Liver (tissue), 9 donors: ENCODE data around the gene MMP2. TPM values are rescaled to one million over a fixed set of nuclear protein-coding genes. Genes with fewer than 3 reads are reported as not detected.

Source experiments
- DNase-seq: peaks from one replicate; pipeline ENCODE4 v3.0.0-alpha.2; 2017; ENCODE audit warnings: low spot score
- H3K27ac ChIP-seq, 2 donors: one replicate each; pipeline ENCODE4 v1.7.0; 2013; ENCODE audit warnings: inconsistent platforms in 2 of 2, low read length in 2 of 2, control low read depth in 1 of 2, low read depth in 1 of 2, mild to moderate bottlenecking in 1 of 2
- H3K27me3 ChIP-seq, 4 donors: one replicate each; pipeline versions ENCODE4 v1.6.1 to v1.7.0; 2013; ENCODE audit warnings: low read length in 3 of 4, inconsistent platforms in 1 of 4, mild to moderate bottlenecking in 1 of 4, moderate library complexity in 1 of 4; ENCODE audit not compliant: control insufficient read depth in 4 of 4, insufficient read depth in 4 of 4
- H3K36me3 ChIP-seq, 4 donors: one replicate each; pipeline versions ENCODE4 v1.6.1 to v1.7.0; 2013; ENCODE audit warnings: low read length in 3 of 4, mild to moderate bottlenecking in 3 of 4, low read depth in 1 of 4, moderate library complexity in 1 of 4; ENCODE audit not compliant: control insufficient read depth in 4 of 4, insufficient read depth in 3 of 4
- H3K4me1 ChIP-seq, 4 donors: one replicate each; pipeline versions ENCODE4 v1.6.1 to v1.7.0; 2013; ENCODE audit warnings: low read length in 3 of 4, mild to moderate bottlenecking in 3 of 4, moderate library complexity in 1 of 4; ENCODE audit not compliant: control insufficient read depth in 4 of 4, insufficient read depth in 4 of 4
- H3K4me3 ChIP-seq, 3 donors: one replicate each; pipeline versions ENCODE4 v1.6.1 to v1.7.0; 2013; ENCODE audit warnings: low read length in 3 of 3, control low read depth in 1 of 3, low read depth in 1 of 3, mild to moderate bottlenecking in 1 of 3
- H3K9ac ChIP-seq, 2 donors: one replicate each; pipeline ENCODE4 v1.7.0; 2013; ENCODE audit warnings: low read length in 2 of 2, mild to moderate bottlenecking in 2 of 2, moderate library complexity in 2 of 2, control low read depth in 1 of 2, low read depth in 1 of 2
- H3K9me3 ChIP-seq, 4 donors: one replicate each; pipeline versions ENCODE4 v1.6.1 to v1.7.0; 2013; ENCODE audit warnings: low read length in 3 of 4; ENCODE audit not compliant: control insufficient read depth in 4 of 4
- EGR1 ChIP-seq, 2 donors: IDR thresholded peaks; 2 replicates each; pipeline ENCODE4 v1.6.1; 2016 to 2018; ENCODE audit warnings: antibody characterized with exemption in 2 of 2, low read depth in 2 of 2
- FOXA2 ChIP-seq: IDR thresholded peaks from 2 replicates; pipeline ENCODE4 v1.6.1; 2016; ENCODE audit warnings: antibody characterized with exemption
- GABPA ChIP-seq, 2 donors: IDR thresholded peaks in 1 of 2; conservative IDR thresholded peaks in 1 of 2; 2 replicates each; pipeline ENCODE4 v1.6.1; 2016; ENCODE audit warnings: antibody characterized with exemption in 2 of 2, mild to moderate bottlenecking in 1 of 2, moderate library complexity in 1 of 2
- HNF4A ChIP-seq, 2 donors: conservative IDR thresholded peaks; 2 replicates each; pipeline ENCODE4 v1.6.1; 2016; ENCODE audit warnings: antibody characterized with exemption in 2 of 2, mild to moderate bottlenecking in 2 of 2
- HNF4G ChIP-seq: IDR thresholded peaks from 2 replicates; pipeline ENCODE4 v1.6.1; 2016; ENCODE audit warnings: antibody characterized with exemption
- JUND ChIP-seq, 2 donors: IDR thresholded peaks; 2 replicates each; pipeline ENCODE4 v1.6.1; 2016; ENCODE audit warnings: antibody characterized with exemption in 2 of 2
- RAD21 ChIP-seq, 2 donors: IDR thresholded peaks; 2 replicates each; pipeline ENCODE4 v1.6.1; 2016; ENCODE audit warnings: antibody characterized with exemption in 2 of 2, mild to moderate bottlenecking in 2 of 2
- RXRA ChIP-seq, 2 donors: IDR thresholded peaks; 2 replicates each; pipeline ENCODE4 v1.6.1; 2017 to 2018; ENCODE audit warnings: antibody characterized with exemption in 2 of 2, mild to moderate bottlenecking in 1 of 2
- TAF1 ChIP-seq: conservative IDR thresholded peaks from 2 replicates; pipeline ENCODE4 v1.6.1; 2016; ENCODE audit warnings: antibody characterized with exemption, mild to moderate bottlenecking
- YY1 ChIP-seq: IDR thresholded peaks from 2 replicates; pipeline ENCODE4 v1.6.1; 2016; ENCODE audit warnings: antibody characterized with exemption, mild to moderate bottlenecking
- WGBS: extraction: QIAGEN DNeasy Blood & Tissue Kit; methylation state at CpG from one replicate; pipeline ENCODE4 v1.1.7; 2013; 5-methylcytosine and 5-hydroxymethylcytosine counted together
- polyA plus RNA-seq, 2 donors: library from polyadenylated mRNA; stranded (reverse) in 1 of 2; unstranded in 1 of 2; fragments of 200-250 nt in 1 of 2; fragments of >200 nt in 1 of 2; fragmentation: Nextera tagmentation in 1 of 2; extraction: Ambion mirVana in 1 of 2; gene quantifications; one replicate each; pipeline versions ENCODE4 v1.2.1 to v1.2.3, GENCODE V29; 2013 to 2015
- total RNA-seq, 2 donors: library from RNA; depleted of rRNA; stranded (reverse); fragments of >200 nt; gene quantifications; one replicate each; pipeline ENCODE4 v1.2.3, GENCODE V29; 2014
- TF ChIP-seq, protein P1 (sequence below): fragments of 150-350 bp; IDR thresholded peaks from 2 replicates; pipeline ENCODE4 v1.5.1; 2017; ENCODE audit warnings: improper control_type of control experiment, low read depth, low read length; ENCODE audit not compliant: missing input control
- TF ChIP-seq, protein P2 (sequence below): IDR thresholded peaks from 2 replicates; pipeline ENCODE4 v1.6.1; 2016; ENCODE audit warnings: antibody characterized with exemption
- TF ChIP-seq, protein P3 (sequence below): IDR thresholded peaks from 2 replicates; pipeline ENCODE4 v1.6.1; 2016; ENCODE audit warnings: antibody characterized with exemption
- TF ChIP-seq, protein P4 (sequence below): IDR thresholded peaks from 2 replicates; pipeline ENCODE4 v1.6.1; 2016; ENCODE audit warnings: antibody characterized with exemption, mild to moderate bottlenecking
- TF ChIP-seq, protein P5 (sequence below): IDR thresholded peaks from 2 replicates; pipeline ENCODE4 v1.6.1; 2016; ENCODE audit warnings: antibody characterized with exemption
- donor health status: healthy.
- donor health status: healthy.
- donor health status: healthy.
- donor health status: healthy.
- donor health status: healthy.

The MMP2 gene
- total and polyA plus RNA-seq, 4 donors: 2.8 to 6.3 (median 5.3) TPM

DNA sequence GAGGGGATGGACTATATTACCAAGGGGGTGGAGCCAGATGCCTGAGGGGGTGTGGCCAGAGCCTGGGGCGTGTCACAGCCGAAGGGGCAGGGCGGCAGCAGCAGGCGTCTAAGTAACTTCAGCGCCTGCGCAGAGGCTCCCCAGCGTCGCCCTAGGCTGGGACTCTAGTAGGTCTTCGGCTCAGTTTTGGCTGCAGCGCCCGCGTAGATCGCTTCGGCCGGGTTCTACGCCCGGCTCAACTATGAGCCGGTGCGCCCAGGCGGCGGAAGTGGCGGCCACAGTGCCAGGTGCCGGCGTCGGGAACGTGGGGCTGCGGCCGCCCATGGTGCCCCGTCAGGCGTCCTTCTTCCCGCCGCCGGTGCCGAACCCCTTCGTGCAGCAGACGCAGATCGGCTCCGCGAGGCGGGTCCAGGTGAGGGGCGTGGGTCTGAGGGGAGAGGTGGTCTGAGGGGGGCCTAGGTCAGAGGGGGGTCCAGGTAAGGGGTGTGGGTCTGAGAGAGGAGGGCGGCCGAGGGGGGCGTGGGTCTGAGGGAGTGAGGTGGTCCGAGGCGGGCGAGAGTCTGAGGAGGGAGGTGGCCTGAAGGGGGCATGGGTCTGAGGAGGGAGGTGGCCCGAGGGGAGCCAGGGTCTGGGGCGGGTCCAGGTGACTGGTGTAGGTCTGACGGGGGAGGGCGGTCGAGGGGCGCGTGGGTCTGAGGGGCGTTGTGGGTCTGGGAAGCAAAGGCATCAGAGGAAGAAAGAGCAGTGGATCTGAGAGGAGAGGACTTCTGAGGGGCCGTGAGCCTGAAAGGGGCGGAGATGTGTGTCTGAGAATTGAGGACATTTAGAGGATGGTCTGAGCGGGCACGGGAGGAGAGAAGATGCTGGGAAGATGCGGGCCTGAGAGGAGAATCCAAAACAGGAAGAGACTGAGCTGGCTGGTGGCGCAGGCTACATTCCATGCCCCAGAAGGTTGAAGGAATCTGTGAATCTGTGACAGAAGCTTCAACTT lies 30.2 kb downstream of the MMP2 start, which contains the start of gene LPCAT2:
LPCAT2 (plus strand) TSS at position 132 of the 991 bp plus-strand sequence; CDS start at position 242, 110 bp downstream.
- 5% methylated on average over 61 of the region's 61 CpGs for WGBS
- TF ChIP-seq, protein P1, sequence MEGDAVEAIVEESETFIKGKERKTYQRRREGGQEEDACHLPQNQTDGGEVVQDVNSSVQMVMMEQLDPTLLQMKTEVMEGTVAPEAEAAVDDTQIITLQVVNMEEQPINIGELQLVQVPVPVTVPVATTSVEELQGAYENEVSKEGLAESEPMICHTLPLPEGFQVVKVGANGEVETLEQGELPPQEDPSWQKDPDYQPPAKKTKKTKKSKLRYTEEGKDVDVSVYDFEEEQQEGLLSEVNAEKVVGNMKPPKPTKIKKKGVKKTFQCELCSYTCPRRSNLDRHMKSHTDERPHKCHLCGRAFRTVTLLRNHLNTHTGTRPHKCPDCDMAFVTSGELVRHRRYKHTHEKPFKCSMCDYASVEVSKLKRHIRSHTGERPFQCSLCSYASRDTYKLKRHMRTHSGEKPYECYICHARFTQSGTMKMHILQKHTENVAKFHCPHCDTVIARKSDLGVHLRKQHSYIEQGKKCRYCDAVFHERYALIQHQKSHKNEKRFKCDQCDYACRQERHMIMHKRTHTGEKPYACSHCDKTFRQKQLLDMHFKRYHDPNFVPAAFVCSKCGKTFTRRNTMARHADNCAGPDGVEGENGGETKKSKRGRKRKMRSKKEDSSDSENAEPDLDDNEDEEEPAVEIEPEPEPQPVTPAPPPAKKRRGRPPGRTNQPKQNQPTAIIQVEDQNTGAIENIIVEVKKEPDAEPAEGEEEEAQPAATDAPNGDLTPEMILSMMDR: no peak
- no peak for TF ChIP-seq HNF4A (conservative IDR thresholded peaks at IDR 0.05)
- TF ChIP-seq TAF1: no peak
- TF ChIP-seq, protein P2, sequence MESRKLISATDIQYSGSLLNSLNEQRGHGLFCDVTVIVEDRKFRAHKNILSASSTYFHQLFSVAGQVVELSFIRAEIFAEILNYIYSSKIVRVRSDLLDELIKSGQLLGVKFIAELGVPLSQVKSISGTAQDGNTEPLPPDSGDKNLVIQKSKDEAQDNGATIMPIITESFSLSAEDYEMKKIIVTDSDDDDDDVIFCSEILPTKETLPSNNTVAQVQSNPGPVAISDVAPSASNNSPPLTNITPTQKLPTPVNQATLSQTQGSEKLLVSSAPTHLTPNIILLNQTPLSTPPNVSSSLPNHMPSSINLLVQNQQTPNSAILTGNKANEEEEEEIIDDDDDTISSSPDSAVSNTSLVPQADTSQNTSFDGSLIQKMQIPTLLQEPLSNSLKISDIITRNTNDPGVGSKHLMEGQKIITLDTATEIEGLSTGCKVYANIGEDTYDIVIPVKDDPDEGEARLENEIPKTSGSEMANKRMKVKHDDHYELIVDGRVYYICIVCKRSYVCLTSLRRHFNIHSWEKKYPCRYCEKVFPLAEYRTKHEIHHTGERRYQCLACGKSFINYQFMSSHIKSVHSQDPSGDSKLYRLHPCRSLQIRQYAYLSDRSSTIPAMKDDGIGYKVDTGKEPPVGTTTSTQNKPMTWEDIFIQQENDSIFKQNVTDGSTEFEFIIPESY: no peak
- no peak for TF ChIP-seq RXRA (IDR thresholded peaks at IDR 0.05)
- TF ChIP-seq, protein P3, sequence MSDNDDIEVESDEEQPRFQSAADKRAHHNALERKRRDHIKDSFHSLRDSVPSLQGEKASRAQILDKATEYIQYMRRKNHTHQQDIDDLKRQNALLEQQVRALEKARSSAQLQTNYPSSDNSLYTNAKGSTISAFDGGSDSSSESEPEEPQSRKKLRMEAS: no peak
- TF ChIP-seq YY1: no peak
- TF ChIP-seq EGR1 (IDR thresholded peaks at IDR 0.05; ENCODE audit: low read depth in 2 of 2): no peak
- TF ChIP-seq GABPA (IDR thresholded peaks at IDR 0.05 in 1 of 2, conservative IDR thresholded peaks at IDR 0.05 in 1 of 2): no peak
- no peak for TF ChIP-seq FOXA2
- TF ChIP-seq RAD21 (IDR thresholded peaks at IDR 0.05): no peak
- TF ChIP-seq HNF4G: no peak
- TF ChIP-seq JUND (IDR thresholded peaks at IDR 0.05): no peak
- TF ChIP-seq, protein P4, sequence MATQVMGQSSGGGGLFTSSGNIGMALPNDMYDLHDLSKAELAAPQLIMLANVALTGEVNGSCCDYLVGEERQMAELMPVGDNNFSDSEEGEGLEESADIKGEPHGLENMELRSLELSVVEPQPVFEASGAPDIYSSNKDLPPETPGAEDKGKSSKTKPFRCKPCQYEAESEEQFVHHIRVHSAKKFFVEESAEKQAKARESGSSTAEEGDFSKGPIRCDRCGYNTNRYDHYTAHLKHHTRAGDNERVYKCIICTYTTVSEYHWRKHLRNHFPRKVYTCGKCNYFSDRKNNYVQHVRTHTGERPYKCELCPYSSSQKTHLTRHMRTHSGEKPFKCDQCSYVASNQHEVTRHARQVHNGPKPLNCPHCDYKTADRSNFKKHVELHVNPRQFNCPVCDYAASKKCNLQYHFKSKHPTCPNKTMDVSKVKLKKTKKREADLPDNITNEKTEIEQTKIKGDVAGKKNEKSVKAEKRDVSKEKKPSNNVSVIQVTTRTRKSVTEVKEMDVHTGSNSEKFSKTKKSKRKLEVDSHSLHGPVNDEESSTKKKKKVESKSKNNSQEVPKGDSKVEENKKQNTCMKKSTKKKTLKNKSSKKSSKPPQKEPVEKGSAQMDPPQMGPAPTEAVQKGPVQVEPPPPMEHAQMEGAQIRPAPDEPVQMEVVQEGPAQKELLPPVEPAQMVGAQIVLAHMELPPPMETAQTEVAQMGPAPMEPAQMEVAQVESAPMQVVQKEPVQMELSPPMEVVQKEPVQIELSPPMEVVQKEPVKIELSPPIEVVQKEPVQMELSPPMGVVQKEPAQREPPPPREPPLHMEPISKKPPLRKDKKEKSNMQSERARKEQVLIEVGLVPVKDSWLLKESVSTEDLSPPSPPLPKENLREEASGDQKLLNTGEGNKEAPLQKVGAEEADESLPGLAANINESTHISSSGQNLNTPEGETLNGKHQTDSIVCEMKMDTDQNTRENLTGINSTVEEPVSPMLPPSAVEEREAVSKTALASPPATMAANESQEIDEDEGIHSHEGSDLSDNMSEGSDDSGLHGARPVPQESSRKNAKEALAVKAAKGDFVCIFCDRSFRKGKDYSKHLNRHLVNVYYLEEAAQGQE: no peak
- TF ChIP-seq, protein P5, sequence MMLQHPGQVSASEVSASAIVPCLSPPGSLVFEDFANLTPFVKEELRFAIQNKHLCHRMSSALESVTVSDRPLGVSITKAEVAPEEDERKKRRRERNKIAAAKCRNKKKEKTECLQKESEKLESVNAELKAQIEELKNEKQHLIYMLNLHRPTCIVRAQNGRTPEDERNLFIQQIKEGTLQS: no peak
- H3K9me3 ChIP-seq: peaks cover 0 to 3% (median 0%) of the 10 kb centered on the region in 4 donors

More for the DNA sequence above, 30.2 kb downstream of the MMP2 start, which contains the start of gene LPCAT2:
- peaks cover 0 to 6% (median 4%) of the 10 kb centered on the region in 4 donors for H3K4me1 ChIP-seq
- no peak within 1 kb of the TSS for H3K9ac ChIP-seq
- no peaks in the 10 kb centered on the region for H3K36me3 ChIP-seq
- peak within 1 kb of the TSS; percentile 7 to 46 for H3K27ac ChIP-seq
- no peaks in the 10 kb centered on the region for H3K27me3 ChIP-seq
- H3K4me3 ChIP-seq: peak within 1 kb of the TSS; percentile 35 to 63 (median 59)
- peak; percentile 68 for DNase-seq
